Transverse colon (tissue), 3 donors: Measurements from ENCODE around the gene TNFRSF12A.

ENCODE experiments used
- EP300 ChIP-seq: sonication (generic); formaldehyde crosslinking; IDR thresholded peaks from one replicate; pipeline ENCODE4 v1.6.1; 2017; ENCODE audit warnings: antibody characterized with exemption, low read depth
- POLR2A ChIP-seq: fragments of 450-650 bp; IDR thresholded peaks from one replicate; pipeline ENCODE4 v1.6.1; 2016; ENCODE audit warnings: antibody characterized with exemption, mild to moderate bottlenecking, moderate library complexity
- TF ChIP-seq, protein P1 (sequence below), 5 experiments: fragments of 200-600 bp in 3 of 5; fragments of 450-650 bp in 2 of 5; sonication (generic) in 3 of 5; IDR thresholded peaks; 1 replicate in 2 of 5; 2 replicates in 3 of 5; pipeline ENCODE4 v1.5.1; 2016 to 2017; ENCODE audit warnings: antibody characterized with exemption in 5 of 5, inconsistent platforms in 3 of 5, mild to moderate bottlenecking in 2 of 5, moderate library complexity in 1 of 5

DNA sequence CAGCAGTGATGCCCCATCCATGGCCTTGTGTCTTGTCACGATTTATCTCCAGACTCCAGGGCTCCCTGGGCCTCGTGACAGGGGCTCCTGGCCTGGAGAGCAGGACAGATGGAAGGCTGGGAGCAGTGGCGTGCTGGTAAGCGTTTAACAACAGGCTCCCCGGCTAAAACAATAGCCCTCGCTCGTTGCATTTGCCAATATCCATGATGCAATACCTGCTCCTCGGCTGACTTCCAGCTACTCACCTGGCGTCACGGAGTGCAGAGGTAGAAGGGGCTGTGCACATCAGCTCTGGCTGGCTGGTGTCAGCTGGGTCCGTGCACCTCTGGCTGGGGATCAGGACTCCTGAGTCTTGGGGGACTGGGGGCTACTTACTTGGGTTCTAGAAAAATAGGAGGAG is 18.1 kb downstream of the TNFRSF12A start:
- TF ChIP-seq, protein P1, sequence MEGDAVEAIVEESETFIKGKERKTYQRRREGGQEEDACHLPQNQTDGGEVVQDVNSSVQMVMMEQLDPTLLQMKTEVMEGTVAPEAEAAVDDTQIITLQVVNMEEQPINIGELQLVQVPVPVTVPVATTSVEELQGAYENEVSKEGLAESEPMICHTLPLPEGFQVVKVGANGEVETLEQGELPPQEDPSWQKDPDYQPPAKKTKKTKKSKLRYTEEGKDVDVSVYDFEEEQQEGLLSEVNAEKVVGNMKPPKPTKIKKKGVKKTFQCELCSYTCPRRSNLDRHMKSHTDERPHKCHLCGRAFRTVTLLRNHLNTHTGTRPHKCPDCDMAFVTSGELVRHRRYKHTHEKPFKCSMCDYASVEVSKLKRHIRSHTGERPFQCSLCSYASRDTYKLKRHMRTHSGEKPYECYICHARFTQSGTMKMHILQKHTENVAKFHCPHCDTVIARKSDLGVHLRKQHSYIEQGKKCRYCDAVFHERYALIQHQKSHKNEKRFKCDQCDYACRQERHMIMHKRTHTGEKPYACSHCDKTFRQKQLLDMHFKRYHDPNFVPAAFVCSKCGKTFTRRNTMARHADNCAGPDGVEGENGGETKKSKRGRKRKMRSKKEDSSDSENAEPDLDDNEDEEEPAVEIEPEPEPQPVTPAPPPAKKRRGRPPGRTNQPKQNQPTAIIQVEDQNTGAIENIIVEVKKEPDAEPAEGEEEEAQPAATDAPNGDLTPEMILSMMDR (IDR thresholded peaks at IDR 0.05), result no peak
- no peak for TF ChIP-seq POLR2A
- no peak for TF ChIP-seq EP300
